ENCODE measurements around the gene IGF2BP2.

GRCh38 chr3:185729337-185730055, 95.3 kb downstream of the IGF2BP2 start:
- TF ChIP-seq, protein P1, sequence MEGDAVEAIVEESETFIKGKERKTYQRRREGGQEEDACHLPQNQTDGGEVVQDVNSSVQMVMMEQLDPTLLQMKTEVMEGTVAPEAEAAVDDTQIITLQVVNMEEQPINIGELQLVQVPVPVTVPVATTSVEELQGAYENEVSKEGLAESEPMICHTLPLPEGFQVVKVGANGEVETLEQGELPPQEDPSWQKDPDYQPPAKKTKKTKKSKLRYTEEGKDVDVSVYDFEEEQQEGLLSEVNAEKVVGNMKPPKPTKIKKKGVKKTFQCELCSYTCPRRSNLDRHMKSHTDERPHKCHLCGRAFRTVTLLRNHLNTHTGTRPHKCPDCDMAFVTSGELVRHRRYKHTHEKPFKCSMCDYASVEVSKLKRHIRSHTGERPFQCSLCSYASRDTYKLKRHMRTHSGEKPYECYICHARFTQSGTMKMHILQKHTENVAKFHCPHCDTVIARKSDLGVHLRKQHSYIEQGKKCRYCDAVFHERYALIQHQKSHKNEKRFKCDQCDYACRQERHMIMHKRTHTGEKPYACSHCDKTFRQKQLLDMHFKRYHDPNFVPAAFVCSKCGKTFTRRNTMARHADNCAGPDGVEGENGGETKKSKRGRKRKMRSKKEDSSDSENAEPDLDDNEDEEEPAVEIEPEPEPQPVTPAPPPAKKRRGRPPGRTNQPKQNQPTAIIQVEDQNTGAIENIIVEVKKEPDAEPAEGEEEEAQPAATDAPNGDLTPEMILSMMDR (IDR thresholded peaks at IDR 0.05; ENCODE audit: low read length): no peak
- TF ChIP-seq EZH2 (optimal IDR thresholded peaks at IDR 0.05; ENCODE audit: low read depth, low read length) (no peak), EZH2phosphoT487 (IDR thresholded peaks at IDR 0.05; ENCODE audit: low read length) (no peak)

Data from MM.1S (cell line).